Left lung (tissue), 10 donors: ENCODE measurements around the gene NUDT3. TPM values are rescaled to one million over a fixed set of nuclear protein-coding genes. Genes with fewer than 3 reads are reported as not detected.
"Not testable (repeated sequence)": the region's sequence is repeated elsewhere in the genome, so short reads cannot be mapped to it uniquely, and the experiment has no call there.

Experiments
- ATAC-seq: fragments of 200-7000 bp; cut with Tn5 transposase; one replicate; pipeline ENCODE4 v1.9.1; 2020; ENCODE audit warnings: moderate library complexity
- DNase-seq, 4 donors: peaks; one replicate each; pipeline ENCODE4 v3.0.0-alpha.2; 2013 to 2020
- H3K27ac ChIP-seq, 2 donors: fragments of 200-600 bp; sonication (generic) in 1 of 2; one replicate each; pipeline versions ENCODE4 v1.5.0 to v1.8.0; 2020 to 2021
- H3K27me3 ChIP-seq, 2 donors: fragments of 200-600 bp; sonication (generic) in 1 of 2; one replicate each; pipeline versions ENCODE4 v1.5.0 to v1.8.0; 2020 to 2021
- H3K36me3 ChIP-seq, 2 donors: fragments of 200-600 bp; sonication (generic) in 1 of 2; one replicate each; pipeline versions ENCODE4 v1.5.0 to v1.8.0; 2020 to 2021
- H3K4me1 ChIP-seq, 2 donors: fragments of 200-600 bp; one replicate each; pipeline ENCODE4 v1.8.0; 2021
- H3K4me3 ChIP-seq, 2 donors: fragments of 200-600 bp; sonication (generic) in 1 of 2; one replicate each; pipeline versions ENCODE4 v1.5.0 to v1.8.0; 2020 to 2021; ENCODE audit warnings: mild to moderate bottlenecking in 1 of 2
- H3K9me3 ChIP-seq, 2 donors: fragments of 200-600 bp; sonication (generic) in 1 of 2; one replicate each; pipeline versions ENCODE4 v1.5.0 to v1.8.0; 2020 to 2021
- intact Hi-C, 2 donors: fragments of 100-400 bp; cut with DNase I; formaldehyde crosslinking; loops; one replicate each; pipeline versions ENCODE4 v1.11.2 to v1.14.2; 2022
- polyA plus RNA-seq, 6 donors: library from polyadenylated mRNA; unstranded; fragments of 120-200 nt; gene quantifications; one replicate each; pipeline ENCODE4 v1.2.1, GENCODE V29; 2013; ENCODE audit not compliant: insufficient read length in 6 of 6
- total RNA-seq, 2 donors: library from RNA; stranded (reverse); fragmentation: NEBNext Ultra II Directional; extraction: Animal tissue kit (Norgen Biotek cat#: 25700); gene quantifications; one replicate each; pipeline ENCODE4 v1.2.1, GENCODE V29; 2021
- TF ChIP-seq, protein P1 (sequence below), 2 donors: fragments of 200-600 bp; sonication (generic) in 1 of 2; IDR thresholded peaks; one replicate each; pipeline versions ENCODE4 v1.5.0 to v1.8.0; 2021; ENCODE audit warnings: antibody characterized with exemption in 2 of 2
- donor health status: DM: no; HTN: yes; CAD: no.
- donor health status: DM: no; HTN: no; CAD: no.

The NUDT3 gene
- total and polyA plus RNA-seq, 8 donors: 10.5 to 27.9 (median 14.9) TPM

DNA sequence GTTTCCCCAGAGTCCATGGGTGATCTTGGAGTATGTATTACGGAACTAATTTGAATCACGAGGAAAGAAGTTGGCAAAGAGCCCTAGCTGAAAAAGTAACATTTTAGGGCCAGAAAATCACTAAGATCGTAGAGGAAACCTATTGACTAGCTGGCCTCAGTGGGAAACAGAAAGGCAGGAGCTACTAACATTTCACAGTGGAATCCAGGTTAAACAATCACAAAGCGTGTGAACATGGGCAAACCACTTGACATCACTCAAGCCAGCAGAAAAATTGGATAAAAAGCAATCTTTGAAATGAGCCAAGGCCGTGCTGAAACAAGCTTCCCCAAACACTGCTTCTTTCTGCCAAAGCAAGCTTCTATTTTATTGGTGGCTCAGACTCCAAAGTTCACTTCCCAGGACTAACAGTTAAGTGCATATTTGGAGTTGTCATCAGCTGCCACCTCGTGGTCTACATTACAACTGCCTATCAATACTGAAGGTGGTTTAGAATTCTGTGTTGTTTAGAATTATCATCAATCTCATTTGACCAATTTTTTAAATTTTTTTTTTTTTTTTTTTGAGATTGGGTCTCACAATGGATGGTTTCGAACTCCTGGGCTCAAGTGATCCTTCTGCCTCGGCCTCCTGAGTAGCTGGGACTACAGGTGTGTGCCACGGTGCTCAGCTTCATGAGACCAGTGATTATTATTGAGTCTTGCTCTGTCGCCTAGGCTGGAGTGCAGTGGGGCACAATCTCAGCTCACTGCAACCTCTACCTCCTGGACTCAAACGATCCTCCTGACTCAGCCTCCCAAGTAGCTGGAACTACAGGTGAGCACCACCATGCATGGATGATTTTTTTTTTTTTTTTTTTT lies 22.8 kb upstream of the NUDT3 start:
- peaks cover 0 to 49% of the 10 kb centered on the region in 2 donors for H3K36me3 ChIP-seq
- TF ChIP-seq, protein P1, sequence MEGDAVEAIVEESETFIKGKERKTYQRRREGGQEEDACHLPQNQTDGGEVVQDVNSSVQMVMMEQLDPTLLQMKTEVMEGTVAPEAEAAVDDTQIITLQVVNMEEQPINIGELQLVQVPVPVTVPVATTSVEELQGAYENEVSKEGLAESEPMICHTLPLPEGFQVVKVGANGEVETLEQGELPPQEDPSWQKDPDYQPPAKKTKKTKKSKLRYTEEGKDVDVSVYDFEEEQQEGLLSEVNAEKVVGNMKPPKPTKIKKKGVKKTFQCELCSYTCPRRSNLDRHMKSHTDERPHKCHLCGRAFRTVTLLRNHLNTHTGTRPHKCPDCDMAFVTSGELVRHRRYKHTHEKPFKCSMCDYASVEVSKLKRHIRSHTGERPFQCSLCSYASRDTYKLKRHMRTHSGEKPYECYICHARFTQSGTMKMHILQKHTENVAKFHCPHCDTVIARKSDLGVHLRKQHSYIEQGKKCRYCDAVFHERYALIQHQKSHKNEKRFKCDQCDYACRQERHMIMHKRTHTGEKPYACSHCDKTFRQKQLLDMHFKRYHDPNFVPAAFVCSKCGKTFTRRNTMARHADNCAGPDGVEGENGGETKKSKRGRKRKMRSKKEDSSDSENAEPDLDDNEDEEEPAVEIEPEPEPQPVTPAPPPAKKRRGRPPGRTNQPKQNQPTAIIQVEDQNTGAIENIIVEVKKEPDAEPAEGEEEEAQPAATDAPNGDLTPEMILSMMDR (IDR thresholded peaks at IDR 0.05): peak; percentile 55 to 61
- no peaks in the 10 kb centered on the region for H3K9me3 ChIP-seq
- DNase-seq (peak in 2 of 4 donors; percentile 63 to 83), ATAC-seq (peak; percentile 96)
- H3K4me3 ChIP-seq: no peak overlapping the region
- peaks cover 7 to 11% of the 10 kb centered on the region in 2 donors for H3K4me1 ChIP-seq
- intact Hi-C loops: loop anchor here in 1 of 2 donors (5.0 kb wide), 1 partner anchor 168 kb away; the partner anchor contains the start of gene SMIM29
- peak overlapping the region in 1 of 2 donors; percentile 60 for H3K27ac ChIP-seq
- H3K27me3 ChIP-seq: no peaks in the 10 kb centered on the region

DNA sequence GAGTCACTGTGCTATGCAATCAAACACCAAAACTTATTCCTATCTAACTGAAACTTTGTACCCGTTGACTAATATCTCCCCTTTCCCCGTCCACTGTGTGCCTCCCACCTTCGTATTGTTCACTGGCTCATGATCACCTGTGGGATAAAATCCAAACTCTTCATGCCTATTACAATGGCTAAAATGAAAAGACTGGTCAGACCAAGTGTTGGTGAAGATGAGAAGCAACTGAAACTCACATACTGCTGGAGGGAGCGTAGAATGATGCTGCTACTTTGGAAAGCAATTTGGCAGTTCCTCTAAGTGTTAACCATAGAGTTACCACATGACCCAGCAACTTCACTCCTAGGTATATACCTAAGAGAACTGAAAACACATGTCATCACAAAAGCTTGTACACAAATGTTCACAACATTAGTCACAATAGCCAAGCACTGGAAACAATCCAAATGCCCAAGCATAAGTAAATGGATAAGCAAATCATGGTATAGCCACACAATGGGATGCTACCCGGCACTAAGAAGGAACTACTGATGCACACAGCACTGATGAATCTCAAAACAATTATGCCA lies 20.3 kb upstream of the NUDT3 start:
- DNase-seq (no peak), ATAC-seq (no peak)
- Histone ChIP-seq H3K27me3 (no peaks in the 10 kb centered on the region), H3K4me1 (peaks cover 7 to 11% of the 10 kb centered on the region in 2 donors), H3K36me3 (peaks cover 0 to 24% of the 10 kb centered on the region in 2 donors), H3K9me3 (no peaks in the 10 kb centered on the region), H3K4me3 (no peak overlapping the region), H3K27ac (no peak overlapping the region)
- intact Hi-C loops: no loop called here
- TF ChIP-seq, protein P1 (IDR thresholded peaks at IDR 0.05): no peak

DNA sequence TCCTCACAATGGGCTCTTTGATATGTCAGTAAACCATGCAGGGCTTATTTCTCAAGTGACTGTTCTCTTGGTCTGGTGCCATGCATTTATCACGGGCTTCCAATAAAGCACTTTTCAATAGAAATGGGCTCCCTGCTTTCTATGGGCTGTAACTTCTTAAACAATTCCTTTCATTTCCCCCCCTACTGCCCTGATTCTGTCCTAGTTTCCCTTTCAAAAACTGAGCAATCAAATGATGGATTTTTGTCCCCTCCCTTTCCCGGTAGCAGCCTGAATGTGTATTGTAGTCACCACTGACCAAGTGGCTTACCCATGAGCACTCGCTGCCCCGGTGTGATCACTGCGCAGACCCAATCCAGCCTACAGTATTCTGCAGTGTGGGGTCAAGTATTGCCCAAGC lies 19.5 kb upstream of the NUDT3 start:
- intact Hi-C loops: no loop called here
- no peak for ATAC-seq

DNA sequence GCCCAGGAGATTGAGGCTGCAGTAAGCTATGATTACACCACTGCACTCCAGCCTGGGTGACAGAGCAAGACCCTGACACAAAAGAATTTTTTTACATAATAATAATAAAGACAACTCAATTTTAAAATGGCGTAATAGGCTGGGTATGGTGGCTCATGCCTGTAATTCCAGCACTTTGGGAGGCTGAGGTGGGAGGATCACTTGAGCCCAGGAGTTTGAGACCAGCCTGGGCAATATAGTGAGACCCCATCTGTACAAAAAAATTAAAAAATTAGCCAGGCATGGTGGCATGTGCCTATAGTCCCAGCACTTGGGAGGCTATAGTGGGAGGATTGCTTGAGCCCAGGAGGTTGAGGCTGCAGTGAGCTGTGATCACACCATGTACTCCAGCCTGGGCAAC lies 15.4 kb upstream of the NUDT3 start:
- ATAC-seq, H3K9me3 ChIP-seq, H3K4me1 ChIP-seq, H3K27me3 ChIP-seq, H3K4me3 ChIP-seq, intact Hi-C loops, DNase-seq, H3K27ac ChIP-seq, H3K36me3 ChIP-seq: not testable (repeated sequence)

More for the DNA sequence above, 19.5 kb upstream of the NUDT3 start:
- TF ChIP-seq, protein P1 (IDR thresholded peaks at IDR 0.05): no peak
- no peak overlapping the region for H3K27ac ChIP-seq
- H3K9me3 ChIP-seq: no peaks in the 10 kb centered on the region
- no peaks in the 10 kb centered on the region for H3K27me3 ChIP-seq
- peaks cover 7 to 11% of the 10 kb centered on the region in 2 donors for H3K4me1 ChIP-seq
- peaks cover 0 to 17% of the 10 kb centered on the region in 2 donors for H3K36me3 ChIP-seq
- no peak overlapping the region for H3K4me3 ChIP-seq
- no peak for DNase-seq

DNA sequence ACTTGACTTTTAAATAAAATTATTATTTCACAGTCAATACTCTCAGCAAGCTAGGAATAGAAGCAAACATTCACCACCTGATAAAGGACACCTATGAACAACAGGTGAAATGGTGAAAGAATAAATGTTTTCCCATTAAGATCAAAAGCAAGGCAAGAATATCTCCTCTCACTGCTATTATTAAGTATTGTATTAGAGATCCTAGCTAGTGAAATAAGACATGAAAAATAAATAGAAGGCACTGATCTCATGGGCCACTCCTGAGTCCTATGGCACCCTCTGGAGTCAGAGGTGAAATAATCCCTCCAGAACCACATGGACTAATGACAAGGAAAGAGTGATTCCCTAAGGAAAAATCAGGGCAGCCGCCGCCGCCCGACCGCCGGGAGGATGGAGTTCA lies 4.0 kb upstream of the NUDT3 start:
- no peaks in the 10 kb centered on the region for H3K27me3 ChIP-seq
- peaks cover 7 to 15% of the 10 kb centered on the region in 2 donors for H3K4me1 ChIP-seq
- TF ChIP-seq, protein P1 (IDR thresholded peaks at IDR 0.05): no peak
- H3K9me3 ChIP-seq: peaks cover 0 to 5% of the 10 kb centered on the region in 2 donors
- no peaks in the 10 kb centered on the region for H3K36me3 ChIP-seq
- H3K27ac ChIP-seq: no peak overlapping the region
- intact Hi-C loops: no loop called here
- no peak for ATAC-seq
- no peak overlapping the region for H3K4me3 ChIP-seq
- no peak for DNase-seq
